ENCODE data around the gene TRPM8.

Gene TRPM8

DNA sequence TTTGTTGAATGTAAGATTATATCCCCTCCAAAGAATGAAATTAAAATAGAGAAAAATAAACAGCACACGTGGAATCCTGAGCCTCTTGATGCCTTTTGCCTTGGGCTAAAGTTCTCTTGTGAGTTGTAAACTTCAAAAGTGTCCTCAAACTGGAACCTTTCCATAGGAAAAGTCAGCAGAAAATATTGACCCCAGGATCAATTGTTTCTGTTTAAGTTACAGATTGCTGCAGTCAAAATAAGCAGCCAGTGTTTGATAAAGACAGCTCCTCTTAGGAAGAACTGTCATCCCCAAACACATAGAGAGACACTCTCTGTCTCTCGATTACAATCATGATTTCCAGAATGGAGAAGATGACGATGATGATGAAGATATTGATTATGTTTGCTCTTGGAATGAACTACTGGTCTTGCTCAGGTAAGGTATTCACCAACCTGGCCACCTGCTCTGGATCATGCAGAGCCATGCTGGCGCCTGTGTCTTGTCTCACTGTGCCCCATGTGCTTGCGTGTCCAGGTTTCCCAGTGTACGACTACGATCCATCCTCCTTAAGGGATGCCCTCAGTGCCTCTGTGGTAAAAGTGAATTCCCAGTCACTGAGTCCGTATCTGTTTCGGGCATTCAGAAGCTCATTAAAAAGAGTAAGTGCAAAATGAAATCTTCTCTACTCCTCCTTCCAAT, 133.4 kb downstream of the TRPM8 start, which contains the start of gene SPP2:
Gene SPP2, plus strand, starts transcription at position 248 of the 681 bp plus-strand sequence. Its CDS starts 85 bp downstream, at position 333.
- H3K4me3 Mint-ChIP-seq, result no peak within 1 kb of the TSS
- H3K27me3 Mint-ChIP-seq, result peaks cover 11% of the 10 kb centered on the region
- H3K36me3 Mint-ChIP-seq (ENCODE audit: insufficient read depth), result no peaks in the 10 kb centered on the region
- DNase-seq (ENCODE audit: low spot score in 2 of 2), result no peak
- ATAC-seq (replicated peaks; ENCODE audit: extremely low read depth, poor library complexity, severe bottlenecking), result no peak
- no peak within 1 kb of the TSS for H3K27ac Mint-ChIP-seq (ENCODE audit: low read depth)
- H3K4me1 Mint-ChIP-seq, result peaks cover 22% of the 10 kb centered on the region
- H3K9me3 Mint-ChIP-seq, result peaks cover 4% of the 10 kb centered on the region

DNA sequence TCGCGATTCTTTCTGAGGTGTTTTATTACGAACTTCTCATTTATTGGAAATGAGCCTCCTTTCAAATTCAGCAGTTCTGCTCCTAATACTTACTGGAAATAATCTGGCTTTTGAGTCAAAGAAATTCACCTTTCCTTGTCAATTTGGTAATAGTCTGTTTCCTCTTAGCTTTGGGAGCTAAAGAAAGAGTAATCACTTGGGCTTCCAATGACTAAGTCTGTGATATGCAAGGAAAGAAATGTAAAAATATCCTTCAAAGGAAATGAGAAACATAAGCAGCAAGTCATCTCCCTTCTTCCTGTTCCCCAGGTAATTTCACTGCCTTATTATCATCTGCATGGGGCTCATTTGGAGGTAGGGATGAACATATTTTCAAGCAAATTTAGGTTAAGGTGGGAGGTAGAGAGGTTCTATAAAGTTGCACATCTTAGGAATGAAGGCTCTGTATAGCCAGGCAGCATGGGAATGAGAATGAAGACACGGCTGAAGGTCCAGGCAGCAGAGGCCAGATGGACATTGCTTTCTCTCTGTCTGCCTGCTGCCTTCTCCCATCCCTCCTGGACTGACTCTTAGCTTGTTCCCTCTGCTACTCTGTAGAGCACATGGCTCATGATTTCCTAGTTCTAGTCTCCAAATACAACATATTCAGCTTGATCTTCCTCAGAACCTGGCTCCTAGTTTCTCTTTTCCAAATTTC, 134.3 kb downstream of the TRPM8 start:
- Mint-ChIP-seq H3K4me1 (peaks cover 22% of the 10 kb centered on the region), H3K27me3 (peaks cover 11% of the 10 kb centered on the region), H3K27ac (ENCODE audit: low read depth) (no peak overlapping the region), H3K4me3 (no peak overlapping the region), H3K9me3 (peaks cover 4% of the 10 kb centered on the region), H3K36me3 (ENCODE audit: insufficient read depth) (no peaks in the 10 kb centered on the region)
- no peak for ATAC-seq (replicated peaks; ENCODE audit: extremely low read depth, poor library complexity, severe bottlenecking)
- no peak for DNase-seq (ENCODE audit: low spot score in 2 of 2)

DNA sequence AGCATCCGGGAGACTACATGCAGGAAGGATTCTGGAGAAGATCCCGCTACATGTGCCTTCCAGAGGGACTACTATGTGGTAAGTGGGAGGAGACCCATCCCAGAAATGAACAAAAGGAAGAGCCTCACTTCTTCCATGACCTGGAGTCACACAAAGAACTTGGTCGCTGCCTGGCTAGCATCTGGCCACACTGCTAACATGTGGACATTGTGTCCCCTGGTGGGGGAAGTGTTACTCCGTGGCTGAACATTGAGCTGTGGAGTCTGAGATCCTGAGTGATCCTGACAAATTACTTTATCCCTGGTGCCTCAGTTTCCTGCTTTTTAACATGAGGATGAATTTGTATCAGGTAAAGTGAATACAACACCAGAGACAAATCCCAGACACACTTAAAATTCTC, 141.7 kb downstream of the TRPM8 start:
- Mint-ChIP-seq H3K4me1 (peaks cover 32% of the 10 kb centered on the region), H3K9me3 (no peaks in the 10 kb centered on the region), H3K27ac (ENCODE audit: low read depth) (no peak overlapping the region), H3K4me3 (no peak overlapping the region), H3K27me3 (peaks cover 6% of the 10 kb centered on the region), H3K36me3 (ENCODE audit: insufficient read depth) (peaks cover 7% of the 10 kb centered on the region)
- no peak for ATAC-seq (replicated peaks; ENCODE audit: extremely low read depth, poor library complexity, severe bottlenecking)
- DNase-seq (ENCODE audit: low spot score in 2 of 2), result no peak

DNA sequence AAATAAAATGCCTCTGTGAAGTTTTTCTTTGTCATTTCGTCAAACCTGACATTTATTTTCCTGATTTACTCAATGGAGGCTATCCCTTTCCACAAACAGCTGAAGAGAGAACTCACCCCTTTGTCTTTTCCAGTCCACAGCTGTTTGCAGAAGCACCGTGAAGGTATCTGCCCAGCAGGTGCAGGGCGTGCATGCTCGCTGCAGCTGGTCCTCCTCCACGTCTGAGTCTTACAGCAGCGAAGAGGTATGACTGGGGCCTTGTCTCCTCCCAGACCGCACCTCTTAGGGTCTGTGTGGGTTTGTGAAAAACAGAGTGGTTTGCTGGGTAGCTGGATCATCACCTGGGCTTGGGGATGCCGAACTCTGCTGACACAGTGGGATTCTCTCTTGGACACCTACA, 143.1 kb downstream of the TRPM8 start:
- H3K27me3 Mint-ChIP-seq, result peaks cover 6% of the 10 kb centered on the region
- peaks cover 8% of the 10 kb centered on the region for H3K36me3 Mint-ChIP-seq (ENCODE audit: insufficient read depth)
- DNase-seq (ENCODE audit: low spot score in 2 of 2), result no peak
- no peak overlapping the region for H3K4me3 Mint-ChIP-seq
- H3K9me3 Mint-ChIP-seq, result no peaks in the 10 kb centered on the region
- no peak overlapping the region for H3K27ac Mint-ChIP-seq (ENCODE audit: low read depth)
- H3K4me1 Mint-ChIP-seq, result peaks cover 37% of the 10 kb centered on the region
- no peak for ATAC-seq (replicated peaks; ENCODE audit: extremely low read depth, poor library complexity, severe bottlenecking)

DNA sequence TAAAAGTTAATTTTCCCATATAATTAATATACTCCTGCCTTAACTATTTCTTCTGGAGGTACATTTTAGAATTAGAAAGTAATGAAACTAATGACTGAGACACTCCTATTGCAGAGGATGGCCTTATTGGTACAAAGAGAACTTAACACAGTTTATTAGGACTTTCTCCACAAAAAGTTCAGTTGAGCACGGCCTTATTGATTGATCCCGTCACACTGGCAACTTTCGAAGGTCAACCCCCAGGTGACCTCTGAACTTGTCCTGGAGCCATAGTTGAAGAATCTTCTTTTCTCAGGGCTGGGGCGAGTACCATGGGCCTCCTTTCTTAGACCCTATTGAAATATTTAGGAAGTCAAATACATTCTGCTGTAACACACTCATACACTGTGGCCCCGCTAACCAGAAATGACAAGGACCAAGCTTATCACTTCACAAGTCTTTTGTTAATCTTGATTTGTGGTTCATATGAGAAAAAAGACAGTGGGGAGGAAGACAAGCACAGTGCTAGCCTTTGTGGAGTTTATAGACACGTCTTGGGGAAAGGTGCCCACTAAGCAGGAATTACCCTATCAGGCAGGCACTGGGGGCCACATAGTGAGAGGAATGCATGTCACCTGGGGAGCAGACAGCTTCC, 144.6 kb downstream of the TRPM8 start:
- Mint-ChIP-seq H3K4me1 (peaks cover 37% of the 10 kb centered on the region), H3K9me3 (no peaks in the 10 kb centered on the region), H3K4me3 (peak overlapping the region; percentile 51), H3K27ac (ENCODE audit: low read depth) (peak overlapping the region; percentile 25), H3K36me3 (ENCODE audit: insufficient read depth) (peaks cover 8% of the 10 kb centered on the region), H3K27me3 (peaks cover 6% of the 10 kb centered on the region)
- DNase-seq (ENCODE audit: low spot score in 2 of 2) (no peak), ATAC-seq (replicated peaks; ENCODE audit: extremely low read depth, poor library complexity, severe bottlenecking) (peak; percentile 86)

DNA sequence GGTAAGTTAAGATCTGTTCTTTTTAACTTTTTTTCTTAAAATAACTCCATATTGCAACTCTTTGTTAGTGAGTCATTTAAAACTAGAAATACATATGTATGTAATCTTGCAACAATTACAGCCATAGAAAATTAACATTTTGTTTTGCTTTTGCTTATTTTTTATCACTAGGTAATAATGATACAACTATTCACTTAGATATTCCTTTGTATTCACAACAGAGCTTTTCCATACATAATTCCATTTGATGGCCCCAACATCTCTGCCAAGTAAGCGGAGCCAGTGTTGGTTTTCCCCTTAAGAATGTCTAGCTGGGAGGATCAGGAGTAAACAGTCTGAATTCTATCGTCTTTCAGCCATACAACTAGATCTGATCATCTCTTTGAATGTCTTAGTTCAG, 149.4 kb downstream of the TRPM8 start:
- DNase-seq (ENCODE audit: low spot score in 2 of 2), result no peak
- H3K4me1 Mint-ChIP-seq, result peaks cover 25% of the 10 kb centered on the region
- H3K27ac Mint-ChIP-seq (ENCODE audit: low read depth), result no peak overlapping the region
- no peak for ATAC-seq (replicated peaks; ENCODE audit: extremely low read depth, poor library complexity, severe bottlenecking)
- H3K9me3 Mint-ChIP-seq, result peaks cover 7% of the 10 kb centered on the region
- H3K27me3 Mint-ChIP-seq, result no peaks in the 10 kb centered on the region
- no peak overlapping the region for H3K4me3 Mint-ChIP-seq
- H3K36me3 Mint-ChIP-seq (ENCODE audit: insufficient read depth), result peaks cover 4% of the 10 kb centered on the region

All from central memory CD8-positive, alpha-beta T cell (primary cell).